AG04450 (cell line): ENCODE results near the gene GCSH. TPM values are rescaled to one million over a fixed set of nuclear protein-coding genes. Genes with fewer than 3 reads are reported as not detected.
A peak's percentile ranks its signal among the peaks of the same experiment; 100 is the strongest.

Source experiments
- CTCF ChIA-PET: fragments of 300-600, 350-600 bp; formaldehyde crosslinking; extraction: SDS; loops from one replicate; lab custom pipeline; 2022; ENCODE audit warnings: antibody characterized with exemption, inconsistent platforms; lab: Charles Lee
- POLR2A ChIA-PET: fragments of 350-600 bp; formaldehyde crosslinking; extraction: SDS; loops from one replicate; lab custom pipeline; 2021; ENCODE audit warnings: antibody characterized with exemption, inconsistent platforms; lab: Yijun Ruan, JAX
- DNase-seq: peaks from one replicate; pipeline ENCODE4 v3.0.0-alpha.2; 2011; ENCODE audit warnings: low read depth, low spot score
- H3K27ac ChIP-seq: one replicate; pipeline ENCODE4 v1.5.1; 2012; ENCODE audit warnings: low read depth, low read length, control low read depth
- H3K27me3 ChIP-seq: one replicate; pipeline ENCODE4 v1.6.0; 2012; ENCODE audit warnings: low read length; ENCODE audit not compliant: control insufficient read depth, insufficient read depth
- H3K4me3 ChIP-seq: 2 replicates; pipeline ENCODE4 v1.5.1; 2011; ENCODE audit warnings: mild to moderate bottlenecking, low read depth, low read length, control low read depth
- H3K9me3 ChIP-seq: 2 replicates; pipeline ENCODE4 v1.5.1; 2012; ENCODE audit warnings: low read length; ENCODE audit not compliant: control insufficient read depth, insufficient read depth
- polyA plus RNA-seq: library from polyadenylated mRNA; depleted of rRNA; stranded (reverse); fragments of >200 nt; gene quantifications from 2 replicates; pipeline ENCODE4 v1.2.3, GENCODE V29; 2011
- TF ChIP-seq, protein P1 (sequence below): IDR thresholded peaks from 2 replicates; pipeline ENCODE4 v1.5.1; 2011; ENCODE audit warnings: low read depth, low read length, control low read depth, inconsistent platforms

Gene GCSH
- polyA plus RNA-seq, 1 experiment = 26.7 TPM

DNA sequence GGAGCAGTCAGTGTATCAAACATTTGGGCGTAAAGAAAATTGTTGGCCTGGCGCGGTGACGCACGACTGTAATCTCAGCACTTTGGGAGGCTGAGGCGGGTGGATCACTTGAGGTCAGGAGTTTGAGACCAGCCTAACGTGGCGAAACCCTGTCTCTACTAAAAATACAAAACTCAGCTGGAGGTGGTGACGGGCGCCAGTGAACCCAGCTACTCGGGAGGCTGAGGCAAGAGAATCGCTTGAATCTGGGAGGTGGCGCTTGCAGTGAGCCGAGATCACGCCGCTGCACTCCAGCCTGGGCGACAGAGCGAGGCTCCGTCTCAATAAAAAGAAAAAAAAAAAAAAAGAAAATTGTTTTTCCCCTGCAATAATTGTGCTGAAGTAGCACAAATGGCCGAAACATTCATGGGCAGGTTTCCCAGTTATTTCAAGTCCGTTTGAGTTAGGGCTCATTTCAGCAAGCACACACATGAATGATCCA lies 1.4 kb downstream of the GCSH start:
- Histone ChIP-seq H3K27me3 (no peaks in the 10 kb centered on the region), H3K4me3 (peak overlapping the region; percentile 73), H3K27ac (no peak overlapping the region), H3K9me3 (no peaks in the 10 kb centered on the region; the same call in 1 of the 2 replicates)
- DNase-seq = no peak
- POLR2A ChIA-PET = no interaction called here
- TF ChIP-seq, protein P1, sequence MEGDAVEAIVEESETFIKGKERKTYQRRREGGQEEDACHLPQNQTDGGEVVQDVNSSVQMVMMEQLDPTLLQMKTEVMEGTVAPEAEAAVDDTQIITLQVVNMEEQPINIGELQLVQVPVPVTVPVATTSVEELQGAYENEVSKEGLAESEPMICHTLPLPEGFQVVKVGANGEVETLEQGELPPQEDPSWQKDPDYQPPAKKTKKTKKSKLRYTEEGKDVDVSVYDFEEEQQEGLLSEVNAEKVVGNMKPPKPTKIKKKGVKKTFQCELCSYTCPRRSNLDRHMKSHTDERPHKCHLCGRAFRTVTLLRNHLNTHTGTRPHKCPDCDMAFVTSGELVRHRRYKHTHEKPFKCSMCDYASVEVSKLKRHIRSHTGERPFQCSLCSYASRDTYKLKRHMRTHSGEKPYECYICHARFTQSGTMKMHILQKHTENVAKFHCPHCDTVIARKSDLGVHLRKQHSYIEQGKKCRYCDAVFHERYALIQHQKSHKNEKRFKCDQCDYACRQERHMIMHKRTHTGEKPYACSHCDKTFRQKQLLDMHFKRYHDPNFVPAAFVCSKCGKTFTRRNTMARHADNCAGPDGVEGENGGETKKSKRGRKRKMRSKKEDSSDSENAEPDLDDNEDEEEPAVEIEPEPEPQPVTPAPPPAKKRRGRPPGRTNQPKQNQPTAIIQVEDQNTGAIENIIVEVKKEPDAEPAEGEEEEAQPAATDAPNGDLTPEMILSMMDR = no peak
- CTCF ChIA-PET = interaction anchor here (0.6 to 1.4 kb wide), 3 partner anchors 47 to 110 kb away, joined by 5 to 9 read pairs (median 8); no protein-coding TSS in a partner anchor

DNA sequence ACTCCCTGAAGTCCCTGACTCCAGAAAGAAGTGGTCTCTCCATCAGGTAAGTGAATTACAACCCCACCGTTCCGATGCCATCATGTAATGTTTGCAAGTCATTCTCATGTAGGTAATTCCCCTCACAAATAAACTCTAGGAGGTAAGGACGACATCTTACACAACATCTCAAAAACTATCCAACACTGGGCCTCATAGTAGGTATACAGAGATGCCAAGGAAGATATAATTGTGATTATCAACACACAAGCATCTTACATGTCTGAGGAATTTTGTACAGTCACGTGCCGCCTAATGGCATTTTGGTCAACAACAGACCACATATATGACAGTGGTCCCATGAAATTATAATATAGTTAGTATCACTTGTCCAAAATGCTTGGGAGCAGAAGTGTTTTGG lies 7.4 kb downstream of the GCSH start:
- TF ChIP-seq, protein P1 = no peak
- Histone ChIP-seq H3K9me3 (no peaks in the 10 kb centered on the region), H3K27me3 (no peaks in the 10 kb centered on the region), H3K4me3 (no peak overlapping the region), H3K27ac (no peak overlapping the region)
- POLR2A ChIA-PET = no interaction called here
- DNase-seq = no peak
- CTCF ChIA-PET = no interaction called here

- H3K4me3 ChIP-seq = no peak overlapping the region
- POLR2A ChIA-PET = interaction anchor here (1.1 kb wide), 1 partner anchor 74 kb away, joined by 3 read pairs; the partner anchor contains the start of genes CENPN and CMC2
- no peak for DNase-seq
- TF ChIP-seq, protein P1 = no peak
- CTCF ChIA-PET = interaction anchor here (1.6 kb wide), 1 partner anchor 124 kb away, joined by 3 read pairs; no protein-coding TSS in a partner anchor
- no peak overlapping the region for H3K27ac ChIP-seq
- no peaks in the 10 kb centered on the region for H3K27me3 ChIP-seq
- no peaks in the 10 kb centered on the region; the same call in 1 of the 2 replicates for H3K9me3 ChIP-seq
Measured at GRCh38 chr16:81081014-81081413, 15.2 kb downstream of the GCSH start.

GRCh38 chr16:81080233-81080632 lies 16.0 kb downstream of the GCSH start:
- ChIA-PET POLR2A (no interaction called here), CTCF (no interaction called here)
- TF ChIP-seq, protein P1 = no peak
- H3K27me3 ChIP-seq = no peaks in the 10 kb centered on the region
- H3K27ac ChIP-seq = no peak overlapping the region
- H3K4me3 ChIP-seq = no peak overlapping the region
- no peak for DNase-seq
- no peaks in the 10 kb centered on the region; the same call in 1 of the 2 replicates for H3K9me3 ChIP-seq

DNA sequence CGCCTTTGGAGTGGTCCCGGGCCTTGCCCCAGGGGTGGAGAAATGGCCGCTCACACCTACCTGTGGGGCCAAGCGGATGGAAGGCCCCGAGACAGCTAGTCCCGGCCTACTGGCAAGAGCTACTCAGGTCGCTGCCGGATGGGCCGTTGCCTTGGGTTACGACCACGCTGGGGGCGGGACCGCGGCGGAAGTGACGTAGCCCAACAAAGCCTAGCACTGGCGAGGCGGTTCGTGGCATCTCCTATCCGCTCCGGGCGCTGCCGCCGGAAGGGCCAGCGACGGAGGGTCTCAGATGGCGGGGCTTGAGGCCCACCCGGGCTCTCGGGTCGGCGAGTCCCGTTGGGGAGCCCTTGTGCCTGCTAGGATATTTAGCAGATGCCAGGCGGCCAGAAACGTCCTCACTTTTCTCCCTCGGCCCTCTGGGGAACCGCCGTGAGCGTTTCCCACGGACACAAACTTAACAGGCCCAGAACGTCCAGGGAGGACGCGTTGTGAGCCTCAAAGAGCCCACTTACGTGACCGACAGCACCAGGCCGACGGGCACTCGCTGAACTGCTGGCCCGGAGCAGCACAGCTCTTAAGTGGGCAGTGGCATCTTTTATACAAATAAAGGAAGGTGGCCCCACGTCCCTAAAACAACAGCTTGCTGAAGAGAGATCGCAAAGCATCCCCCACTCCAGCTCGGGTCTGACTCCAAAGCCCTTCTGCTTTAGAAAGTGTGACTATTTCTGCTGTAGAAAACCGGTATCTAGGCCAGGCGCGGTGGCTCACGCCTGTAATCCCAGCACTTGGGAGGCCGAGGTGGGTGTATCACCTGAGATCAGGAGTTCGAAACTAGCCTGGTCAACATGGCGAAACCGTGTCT lies 18.9 kb downstream of the GCSH start, which contains the start of gene C16orf46:
C16orf46 (minus strand) TSS at position 163 of the 865 bp plus-strand sequence. CDS start 13,283 bp downstream, outside the sequence.
- Histone ChIP-seq H3K4me3 (peak within 1 kb of the TSS; percentile 93), H3K9me3 (no peaks in the 10 kb centered on the region; the same call in 1 of the 2 replicates), H3K27ac (peak within 1 kb of the TSS; percentile 96), H3K27me3 (no peaks in the 10 kb centered on the region)
- DNase-seq = peak; percentile 84
- TF ChIP-seq, protein P1 = no peak
- POLR2A ChIA-PET = interaction anchor here (0.6 to 1.9 kb wide), 4 partner anchors 10 to 237 kb away, joined by 3 to 6 read pairs (median 4); partner anchors contain the start of genes CENPN, CMC2 and GAN
- CTCF ChIA-PET = interaction anchor here (1.4 to 2.4 kb wide), 3 partner anchors 42 to 128 kb away, joined by 3 to 16 read pairs (median 4); partner anchors contain the start of gene ATMIN
